H9 (cell line): ENCODE data around the gene BRD1. TPM values are rescaled to one million over a fixed set of nuclear protein-coding genes. Genes with fewer than 3 reads are reported as not detected.

Experiments
- DNase-seq: peaks from one replicate; pipeline ENCODE4 v3.0.0-alpha.2; 2017
- H2AFZ ChIP-seq: one replicate; pipeline ENCODE4 v1.6.1; 2013; ENCODE audit warnings: mild to moderate bottlenecking, low read length, control low read depth, moderate library complexity
- H2AK5ac ChIP-seq: 2 replicates; pipeline ENCODE4 v1.6.1; 2013; ENCODE audit warnings: low read length, control low read depth, mixed read lengths; ENCODE audit not compliant: insufficient read length
- H2BK120ac ChIP-seq: one replicate; pipeline ENCODE4 v1.6.1; 2013; ENCODE audit warnings: low read depth, mild to moderate bottlenecking, low read length, control low read depth, inconsistent platforms; ENCODE audit not compliant: poor library complexity, severe bottlenecking
- H2BK12ac ChIP-seq: 2 replicates; pipeline ENCODE4 v1.6.1; 2013; ENCODE audit warnings: low read length, control low read depth, mixed read lengths, low read depth; ENCODE audit not compliant: insufficient read length
- H2BK15ac ChIP-seq: 2 replicates; pipeline ENCODE4 v1.6.1; 2013; ENCODE audit warnings: low read depth, low read length, control low read depth
- H2BK20ac ChIP-seq: one replicate; pipeline ENCODE4 v1.6.1; 2013; ENCODE audit warnings: low read depth, mild to moderate bottlenecking, low read length, control low read depth, inconsistent platforms; ENCODE audit not compliant: poor library complexity, severe bottlenecking
- H2BK5ac ChIP-seq: 2 replicates; pipeline ENCODE4 v1.6.1; 2013; ENCODE audit warnings: low read length, control low read depth, mixed read lengths; ENCODE audit not compliant: insufficient read length
- H3K14ac ChIP-seq: 2 replicates; pipeline ENCODE4 v1.6.1; 2013; ENCODE audit warnings: low read length, control low read depth; ENCODE audit not compliant: insufficient read depth
- H3K18ac ChIP-seq: 2 replicates; pipeline ENCODE4 v1.6.1; 2013; ENCODE audit warnings: low read depth, mild to moderate bottlenecking, mixed read lengths, low read length, control low read depth; ENCODE audit not compliant: insufficient read length
- H3K23ac ChIP-seq: 2 replicates; pipeline ENCODE4 v1.6.1; 2013; ENCODE audit warnings: low read length, control low read depth, mixed read lengths, low read depth; ENCODE audit not compliant: insufficient read length
- H3K23me2 ChIP-seq: 2 replicates; pipeline ENCODE4 v1.6.1; 2013; ENCODE audit warnings: low read depth, mild to moderate bottlenecking, mixed read lengths, low read length, control low read depth; ENCODE audit not compliant: insufficient read length, poor library complexity, severe bottlenecking
- H3K27ac ChIP-seq: 2 replicates; pipeline ENCODE4 v1.5.1; 2013; ENCODE audit warnings: low read length, control low read depth, mixed read lengths, low read depth; ENCODE audit not compliant: insufficient read length
- H3K27me3 ChIP-seq: 2 replicates; pipeline ENCODE4 v1.6.1; 2013; ENCODE audit warnings: low read length, control low read depth, inconsistent platforms; ENCODE audit not compliant: insufficient read depth
- H3K4ac ChIP-seq: 2 replicates; pipeline ENCODE4 v1.6.1; 2013; ENCODE audit warnings: low read depth, mild to moderate bottlenecking, control low read depth, inconsistent platforms, low read length, moderate library complexity
- H3K4me1 ChIP-seq: 2 replicates; pipeline ENCODE4 v1.6.1; 2013; ENCODE audit warnings: low read length, control low read depth, inconsistent platforms; ENCODE audit not compliant: insufficient read depth
- H3K4me2 ChIP-seq: 2 replicates; pipeline ENCODE4 v1.6.1; 2013; ENCODE audit warnings: low read length, control low read depth, mixed read lengths; ENCODE audit not compliant: insufficient read length, insufficient read depth
- H3K56ac ChIP-seq: 2 replicates; pipeline ENCODE4 v1.6.1; 2013; ENCODE audit warnings: low read depth, mild to moderate bottlenecking, mixed read lengths, low read length, control low read depth; ENCODE audit not compliant: insufficient read length
- H3K79me1 ChIP-seq: 2 replicates; pipeline ENCODE4 v1.6.1; 2013; ENCODE audit warnings: low read depth, mild to moderate bottlenecking, moderate library complexity, low read length, control low read depth, inconsistent platforms; ENCODE audit not compliant: insufficient read depth, poor library complexity, severe bottlenecking
- H3K79me2 ChIP-seq: 2 replicates; pipeline ENCODE4 v1.6.1; 2013; ENCODE audit warnings: low read length, control low read depth, inconsistent platforms; ENCODE audit not compliant: insufficient read depth
- H3K9ac ChIP-seq: 2 replicates; pipeline ENCODE4 v1.6.1; 2013; ENCODE audit warnings: low read length, control low read depth, mixed read lengths; ENCODE audit not compliant: insufficient read length; ENCODE audit errors: extremely low read depth
- H3K9me3 ChIP-seq: one replicate; pipeline ENCODE4 v1.6.1; 2013; ENCODE audit warnings: low read depth, low read length, inconsistent platforms; ENCODE audit not compliant: control insufficient read depth
- H3T11ph ChIP-seq: one replicate; pipeline ENCODE4 v1.6.1; 2013; ENCODE audit warnings: mild to moderate bottlenecking, low read length, control low read depth, inconsistent platforms
- H4K20me1 ChIP-seq: one replicate; pipeline ENCODE4 v1.6.1; 2013; ENCODE audit not compliant: control insufficient read depth, insufficient read length, insufficient read depth
- H4K5ac ChIP-seq: 2 replicates; pipeline ENCODE4 v1.6.1; 2013; ENCODE audit warnings: low read depth, mild to moderate bottlenecking, mixed read lengths, low read length, control low read depth; ENCODE audit not compliant: insufficient read length
- H4K8ac ChIP-seq: replicated peaks from 2 replicates; pipeline ENCODE4 v1.6.1; 2013; ENCODE audit warnings: low read length, control low read depth, mixed read lengths, low read depth; ENCODE audit not compliant: insufficient read length
- H4K91ac ChIP-seq: 2 replicates; pipeline ENCODE4 v1.6.1; 2013; ENCODE audit warnings: low read depth, mild to moderate bottlenecking, moderate library complexity, mixed read lengths, low read length, control low read depth; ENCODE audit not compliant: insufficient read length
- H3K27ac Mint-ChIP-seq, 3 experiments: 2 replicates in 2 of 3; 3 replicates in 1 of 3; pipeline ENCODE4 v1.8.0; 2020 to 2021; ENCODE audit warnings: mixed read lengths in 3 of 3, mild to moderate bottlenecking in 1 of 3, moderate library complexity in 1 of 3
- H3K27me3 Mint-ChIP-seq: 2 replicates; pipeline ENCODE4 v1.8.0; 2021; ENCODE audit warnings: low read depth, mild to moderate bottlenecking, moderate library complexity, mixed read lengths
- H3K36me3 Mint-ChIP-seq, 3 experiments: 2 replicates in 2 of 3; 3 replicates in 1 of 3; pipeline ENCODE4 v1.8.0; 2020 to 2021; ENCODE audit warnings: low read depth in 3 of 3, mixed read lengths in 3 of 3; ENCODE audit not compliant: insufficient read depth in 1 of 3
- H3K4me1 Mint-ChIP-seq, 2 experiments: 2 replicates each; pipeline ENCODE4 v1.8.0; 2020; ENCODE audit warnings: mixed read lengths in 2 of 2
- H3K4me3 Mint-ChIP-seq, 2 experiments: 2 replicates in 1 of 2; 3 replicates in 1 of 2; pipeline ENCODE4 v1.8.0; 2020 to 2021; ENCODE audit warnings: mild to moderate bottlenecking in 2 of 2, mixed read lengths in 2 of 2, moderate library complexity in 1 of 2
- H3K9me3 Mint-ChIP-seq, 2 experiments: 2 replicates in 1 of 2; 3 replicates in 1 of 2; pipeline ENCODE4 v1.8.0; 2020; ENCODE audit warnings: mild to moderate bottlenecking in 2 of 2, mixed read lengths in 2 of 2, moderate library complexity in 1 of 2
- WGBS: extraction: QIAGEN DNeasy Blood & Tissue Kit; methylation state at CpG from one replicate; pipeline ENCODE4 v1.1.7; 2013; ENCODE audit warnings: missing lambda C conversion rate, low lambda C conversion rate, mixed read lengths; ENCODE audit not compliant: insufficient read length; ENCODE audit errors: extremely low coverage; 5-methylcytosine and 5-hydroxymethylcytosine counted together
- total RNA-seq: library from RNA; stranded (reverse); gene quantifications from 2 replicates; pipeline ENCODE4 v1.2.1, GENCODE V29; 2021
- TF ChIP-seq, protein P1 (sequence below): fragments of 200-600 bp; sonication (generic); conservative IDR thresholded peaks from 3 replicates; pipeline ENCODE4 v1.8.0; 2021; ENCODE audit warnings: antibody characterized with exemption, mild to moderate bottlenecking

BRD1 gene
- total RNA-seq, 1 experiment from 2014 or later = 51.3 TPM

DNA sequence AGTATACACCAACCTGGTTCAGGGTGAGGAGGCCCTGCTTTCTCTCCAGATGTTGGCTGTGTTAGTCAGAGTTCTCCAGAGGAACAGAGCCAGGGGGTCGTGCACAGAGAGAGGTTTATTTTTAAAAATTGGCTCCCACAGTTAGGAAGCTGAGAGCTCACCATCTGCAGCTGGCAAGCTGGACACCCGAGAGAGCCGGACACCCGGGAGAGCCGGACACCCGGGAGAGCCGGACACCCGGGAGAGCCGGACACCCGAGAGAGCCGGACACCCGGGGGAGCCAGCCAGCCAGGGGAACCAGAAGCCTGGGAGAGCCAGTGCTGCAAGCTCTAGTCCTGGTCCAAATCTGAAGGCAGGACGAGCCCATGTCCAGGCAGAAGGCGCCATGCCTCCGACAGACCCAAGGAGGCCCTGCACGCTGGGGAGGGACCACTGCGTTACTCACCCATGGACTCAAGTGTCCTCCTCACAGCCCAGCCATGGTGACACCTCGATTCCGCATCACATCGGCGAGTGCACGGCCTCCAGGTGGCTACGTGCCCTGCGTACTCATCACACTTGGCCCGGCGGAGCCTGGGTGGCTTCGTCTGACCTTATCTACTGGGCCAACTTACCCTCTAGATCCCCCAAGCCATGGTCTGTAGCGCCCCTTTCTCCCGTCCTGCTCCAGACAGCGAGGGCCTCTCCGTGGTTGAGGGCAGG is 99.0 kb downstream of the BRD1 start:
- no peak overlapping the region for H3K27ac ChIP-seq
- no peaks in the 10 kb centered on the region for H3K79me1 ChIP-seq
- H3T11ph ChIP-seq = no peak overlapping the region
- Mint-ChIP-seq H3K36me3 (no peaks in the 10 kb centered on the region; a peak in 1 of 7 replicates), H3K9me3 (peaks cover 5 to 6% of the 10 kb centered on the region in 2 experiments; a peak in 4 of 5 replicates), H3K27ac (no peak overlapping the region), H3K4me3 (no peak overlapping the region), H3K27me3 (peaks cover 71% of the 10 kb centered on the region), H3K4me1 (peaks cover 7% of the 10 kb centered on the region in 2 experiments)
- H4K20me1 ChIP-seq = no peaks in the 10 kb centered on the region
- H4K91ac ChIP-seq = no peak overlapping the region
- H2BK120ac ChIP-seq = no peak overlapping the region
- no CpG with 5 or more reads among the region's 31 CpGs for WGBS
- H3K14ac ChIP-seq = no peak overlapping the region
- H3K79me2 ChIP-seq = no peaks in the 10 kb centered on the region
- no peak overlapping the region for H2BK20ac ChIP-seq
- 0 out of 2 replicates have a peak, but pooled peaks cover 3% of the 10 kb centered on the region for H3K4me1 ChIP-seq
- no peak overlapping the region for H2AK5ac ChIP-seq
- no peak overlapping the region for H4K8ac ChIP-seq
- H3K56ac ChIP-seq = no peak overlapping the region
- H3K4me2 ChIP-seq = no peak overlapping the region
- H3K18ac ChIP-seq = no peak overlapping the region
- H2BK15ac ChIP-seq = no peak overlapping the region
- DNase-seq = no peak
- no peak overlapping the region for H2AFZ ChIP-seq
- H2BK5ac ChIP-seq = no peak overlapping the region
- no peak overlapping the region for H3K4ac ChIP-seq
- no peaks in the 10 kb centered on the region for H3K23me2 ChIP-seq
- no peak overlapping the region for H3K9ac ChIP-seq
- no peak overlapping the region for H3K23ac ChIP-seq
- no peaks in the 10 kb centered on the region for H3K9me3 ChIP-seq
- H2BK12ac ChIP-seq = no peak overlapping the region
- no peaks in the 10 kb centered on the region; the same call in 1 of the 2 replicates for H3K27me3 ChIP-seq
- no peak overlapping the region for H4K5ac ChIP-seq
- TF ChIP-seq, protein P1, sequence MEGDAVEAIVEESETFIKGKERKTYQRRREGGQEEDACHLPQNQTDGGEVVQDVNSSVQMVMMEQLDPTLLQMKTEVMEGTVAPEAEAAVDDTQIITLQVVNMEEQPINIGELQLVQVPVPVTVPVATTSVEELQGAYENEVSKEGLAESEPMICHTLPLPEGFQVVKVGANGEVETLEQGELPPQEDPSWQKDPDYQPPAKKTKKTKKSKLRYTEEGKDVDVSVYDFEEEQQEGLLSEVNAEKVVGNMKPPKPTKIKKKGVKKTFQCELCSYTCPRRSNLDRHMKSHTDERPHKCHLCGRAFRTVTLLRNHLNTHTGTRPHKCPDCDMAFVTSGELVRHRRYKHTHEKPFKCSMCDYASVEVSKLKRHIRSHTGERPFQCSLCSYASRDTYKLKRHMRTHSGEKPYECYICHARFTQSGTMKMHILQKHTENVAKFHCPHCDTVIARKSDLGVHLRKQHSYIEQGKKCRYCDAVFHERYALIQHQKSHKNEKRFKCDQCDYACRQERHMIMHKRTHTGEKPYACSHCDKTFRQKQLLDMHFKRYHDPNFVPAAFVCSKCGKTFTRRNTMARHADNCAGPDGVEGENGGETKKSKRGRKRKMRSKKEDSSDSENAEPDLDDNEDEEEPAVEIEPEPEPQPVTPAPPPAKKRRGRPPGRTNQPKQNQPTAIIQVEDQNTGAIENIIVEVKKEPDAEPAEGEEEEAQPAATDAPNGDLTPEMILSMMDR = no peak
